ENCODE data around the gene TGFA. TPM values are rescaled to one million over a fixed set of nuclear protein-coding genes. Genes with fewer than 3 reads are reported as not detected.
A peak's percentile ranks its signal among the peaks of the same experiment; 100 is the strongest.

Gene TGFA
- total RNA-seq, 1 experiment from 2014 or later: 22.5 TPM

DNA sequence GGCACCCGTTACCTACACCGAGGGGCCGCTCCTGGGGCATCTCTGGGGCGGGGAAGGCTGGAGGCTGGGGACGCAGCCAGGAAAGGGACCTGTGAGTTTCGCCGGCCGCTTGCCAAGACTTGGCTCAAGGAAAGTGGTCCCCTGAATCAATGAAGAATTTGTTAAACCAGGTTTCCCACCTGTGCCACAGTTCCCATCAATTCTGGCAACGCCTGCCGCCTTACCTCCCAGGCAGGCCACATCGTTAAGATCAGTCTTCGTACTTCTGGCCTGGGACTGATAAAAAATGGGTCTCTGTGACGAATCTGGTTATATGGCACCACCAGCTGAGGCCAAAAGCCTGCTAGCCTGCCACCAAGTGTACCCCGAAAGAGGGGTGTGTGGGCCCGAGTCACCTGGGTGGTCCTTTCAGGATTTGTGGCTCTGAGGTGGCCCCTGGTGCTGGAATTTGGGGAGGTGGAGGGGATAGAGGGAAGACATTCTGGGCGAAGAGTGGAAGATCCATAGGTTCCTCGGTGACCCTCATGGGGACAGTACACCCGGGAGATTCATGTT, 789 bp upstream of the TGFA start:
- Mint-ChIP-seq H3K36me3 (ENCODE audit: insufficient read depth, unreplicated experiment) (no peaks in the 10 kb centered on the region), H3K27me3 (ENCODE audit: insufficient read depth, unreplicated experiment) (no peaks in the 10 kb centered on the region), H3K9me3 (ENCODE audit: unreplicated experiment) (no peaks in the 10 kb centered on the region), H3K4me1 (ENCODE audit: insufficient read depth, unreplicated experiment) (peaks cover 15% of the 10 kb centered on the region), H3K27ac (ENCODE audit: low read depth, unreplicated experiment) (peak overlapping the region; percentile 5), H3K4me3 (ENCODE audit: unreplicated experiment) (peak overlapping the region; percentile 93)
- TSS peak; percentile 78 for BruUV-seq (replicated peaks)
- POLR2A ChIA-PET: interaction anchor here (0.7 to 6.4 kb wide), 13 partner anchors 10 to 306 kb away, joined by 3 to 73 read pairs (median 12); partner anchors contain the start of gene SNRPG
- intact Hi-C loops (cut with micrococcal nuclease): loop anchor here (1.0 to 5.0 kb wide), 2 partner anchors 63 to 67 kb away; no protein-coding TSS in a partner anchor
- TF ChIP-seq, protein P1, sequence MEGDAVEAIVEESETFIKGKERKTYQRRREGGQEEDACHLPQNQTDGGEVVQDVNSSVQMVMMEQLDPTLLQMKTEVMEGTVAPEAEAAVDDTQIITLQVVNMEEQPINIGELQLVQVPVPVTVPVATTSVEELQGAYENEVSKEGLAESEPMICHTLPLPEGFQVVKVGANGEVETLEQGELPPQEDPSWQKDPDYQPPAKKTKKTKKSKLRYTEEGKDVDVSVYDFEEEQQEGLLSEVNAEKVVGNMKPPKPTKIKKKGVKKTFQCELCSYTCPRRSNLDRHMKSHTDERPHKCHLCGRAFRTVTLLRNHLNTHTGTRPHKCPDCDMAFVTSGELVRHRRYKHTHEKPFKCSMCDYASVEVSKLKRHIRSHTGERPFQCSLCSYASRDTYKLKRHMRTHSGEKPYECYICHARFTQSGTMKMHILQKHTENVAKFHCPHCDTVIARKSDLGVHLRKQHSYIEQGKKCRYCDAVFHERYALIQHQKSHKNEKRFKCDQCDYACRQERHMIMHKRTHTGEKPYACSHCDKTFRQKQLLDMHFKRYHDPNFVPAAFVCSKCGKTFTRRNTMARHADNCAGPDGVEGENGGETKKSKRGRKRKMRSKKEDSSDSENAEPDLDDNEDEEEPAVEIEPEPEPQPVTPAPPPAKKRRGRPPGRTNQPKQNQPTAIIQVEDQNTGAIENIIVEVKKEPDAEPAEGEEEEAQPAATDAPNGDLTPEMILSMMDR (IDR thresholded peaks at IDR 0.05; ENCODE audit: unreplicated experiment): no peak
- DNase-seq (ENCODE audit: unreplicated experiment): no peak
- CTCF ChIA-PET: interaction anchor here (0.6 to 11.6 kb wide), 7 partner anchors 12 to 251 kb away, joined by 3 to 90 read pairs (median 15); no protein-coding TSS in a partner anchor

DNA sequence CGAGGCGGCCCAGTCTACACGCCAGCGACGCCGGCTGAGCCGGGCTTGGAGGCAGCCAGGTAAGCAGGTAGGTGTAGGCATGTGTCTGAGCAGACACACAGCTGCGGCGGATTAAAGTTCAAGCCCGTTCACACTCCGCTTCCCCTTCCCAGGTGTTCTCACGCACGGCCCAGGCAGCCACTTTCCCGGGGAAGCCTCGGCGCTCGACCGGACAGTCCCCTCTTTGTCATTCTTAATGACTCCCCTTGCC, 367 bp downstream of the TGFA start:
- BruUV-seq (replicated peaks): TSS peak; percentile 56
- TF ChIP-seq, protein P1 (IDR thresholded peaks at IDR 0.05; ENCODE audit: unreplicated experiment): no peak
- ChIA-PET CTCF (interaction anchor here (0.7 to 11.6 kb wide), 19 partner anchors 9 to 250 kb away, joined by 3 to 90 read pairs (median 4); no protein-coding TSS in a partner anchor), POLR2A (interaction anchor here (0.7 to 6.4 kb wide), 20 partner anchors 9 to 295 kb away, joined by 3 to 73 read pairs (median 10); partner anchors contain the start of genes PCYOX1 and SNRPG)
- Mint-ChIP-seq H3K4me3 (ENCODE audit: unreplicated experiment) (peak overlapping the region; percentile 93), H3K4me1 (ENCODE audit: insufficient read depth, unreplicated experiment) (peaks cover 15% of the 10 kb centered on the region), H3K36me3 (ENCODE audit: insufficient read depth, unreplicated experiment) (no peaks in the 10 kb centered on the region), H3K27me3 (ENCODE audit: insufficient read depth, unreplicated experiment) (no peaks in the 10 kb centered on the region), H3K9me3 (ENCODE audit: unreplicated experiment) (no peaks in the 10 kb centered on the region), H3K27ac (ENCODE audit: low read depth, unreplicated experiment) (peak overlapping the region; percentile 83)
- DNase-seq (ENCODE audit: unreplicated experiment): peak; percentile 57
- intact Hi-C loops (cut with micrococcal nuclease): loop anchor here (1.0 to 5.0 kb wide), 4 partner anchors 12 to 249 kb away; no protein-coding TSS in a partner anchor

DNA sequence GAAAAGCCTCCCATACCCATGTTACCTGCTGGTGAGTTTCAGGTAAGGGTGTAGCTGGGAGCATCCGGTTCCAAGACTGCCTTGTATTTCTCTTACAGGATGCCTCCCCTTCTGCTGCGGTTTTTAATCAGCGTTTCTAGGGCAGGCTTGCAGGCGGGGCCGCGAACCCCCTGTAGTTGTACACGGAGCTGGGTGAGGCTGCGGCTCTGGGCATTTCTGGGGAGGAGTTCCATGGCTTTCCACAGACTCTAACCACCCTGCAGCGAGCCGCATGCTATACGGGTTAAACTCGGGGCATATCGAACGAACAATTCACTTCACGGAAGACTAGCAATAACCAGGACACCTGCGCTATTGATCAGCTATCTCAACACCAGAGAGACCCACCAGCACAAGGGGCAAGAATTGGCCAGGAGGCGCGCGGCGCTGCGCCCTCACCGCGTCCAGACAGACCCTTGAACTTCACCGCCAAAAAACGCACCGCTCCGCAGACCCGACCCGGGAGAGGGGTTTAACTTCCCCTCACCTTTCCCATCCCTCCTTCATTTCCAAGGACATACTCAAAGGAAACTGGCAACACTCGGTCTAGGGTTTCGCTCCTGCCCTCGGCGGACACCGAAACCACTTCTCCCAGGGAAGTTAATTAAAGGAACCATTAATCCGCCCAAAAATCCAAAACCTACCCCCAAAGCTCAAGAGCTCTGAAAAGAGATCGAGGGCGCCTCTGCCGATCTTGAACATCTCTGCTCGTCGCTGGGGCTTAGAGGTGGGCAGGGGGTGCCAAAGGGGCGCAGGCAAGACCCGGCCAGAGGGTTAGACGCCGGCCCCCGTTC, 909 bp downstream of the TGFA start:
- Mint-ChIP-seq H3K27me3 (ENCODE audit: insufficient read depth, unreplicated experiment) (no peaks in the 10 kb centered on the region), H3K4me1 (ENCODE audit: insufficient read depth, unreplicated experiment) (peaks cover 15% of the 10 kb centered on the region), H3K9me3 (ENCODE audit: unreplicated experiment) (no peaks in the 10 kb centered on the region), H3K4me3 (ENCODE audit: unreplicated experiment) (peak overlapping the region; percentile 93), H3K36me3 (ENCODE audit: insufficient read depth, unreplicated experiment) (no peaks in the 10 kb centered on the region), H3K27ac (ENCODE audit: low read depth, unreplicated experiment) (peak overlapping the region; percentile 83)
- POLR2A ChIA-PET: interaction anchor here (0.7 to 6.4 kb wide), 27 partner anchors 9 to 295 kb away, joined by 3 to 73 read pairs (median 4); partner anchors contain the start of genes PCYOX1 and SNRPG
- peak; percentile 39 for DNase-seq (ENCODE audit: unreplicated experiment)
- TF ChIP-seq, protein P1 (IDR thresholded peaks at IDR 0.05; ENCODE audit: unreplicated experiment): no peak
- BruUV-seq (replicated peaks): no TSS peak
- intact Hi-C loops (cut with micrococcal nuclease): loop anchor here (1.0 to 5.0 kb wide), 4 partner anchors 11 to 248 kb away; no protein-coding TSS in a partner anchor
- CTCF ChIA-PET: interaction anchor here (0.7 to 11.6 kb wide), 18 partner anchors 8 to 249 kb away, joined by 3 to 90 read pairs (median 4); no protein-coding TSS in a partner anchor

DNA sequence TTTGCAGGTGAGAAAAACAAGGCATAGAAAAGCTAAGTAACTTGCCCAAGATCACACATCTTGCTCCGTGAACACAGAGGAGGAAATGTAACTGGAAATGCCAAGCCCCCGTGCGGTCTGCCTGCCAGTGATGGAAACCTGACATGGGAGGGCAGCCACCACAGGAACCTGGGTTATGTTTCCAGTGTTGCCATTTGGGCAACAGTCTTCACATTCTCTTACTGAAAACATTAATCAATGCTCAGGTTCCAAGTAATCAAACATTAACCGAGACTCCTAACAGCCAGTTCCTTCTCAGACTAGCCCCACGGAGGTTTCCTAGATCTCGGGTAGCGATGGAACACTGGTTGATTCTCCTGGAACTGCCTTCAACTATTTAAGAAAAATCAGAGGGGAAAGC, 2.5 kb downstream of the TGFA start:
- Mint-ChIP-seq H3K27ac (ENCODE audit: low read depth, unreplicated experiment) (no peak overlapping the region), H3K27me3 (ENCODE audit: insufficient read depth, unreplicated experiment) (no peaks in the 10 kb centered on the region), H3K36me3 (ENCODE audit: insufficient read depth, unreplicated experiment) (no peaks in the 10 kb centered on the region), H3K4me3 (ENCODE audit: unreplicated experiment) (peak overlapping the region; percentile 93), H3K9me3 (ENCODE audit: unreplicated experiment) (no peaks in the 10 kb centered on the region), H3K4me1 (ENCODE audit: insufficient read depth, unreplicated experiment) (peaks cover 15% of the 10 kb centered on the region)
- DNase-seq (ENCODE audit: unreplicated experiment): no peak
- intact Hi-C loops (cut with micrococcal nuclease): loop anchor here (5.0 kb wide), 1 partner anchor 64 kb away; no protein-coding TSS in a partner anchor
- CTCF ChIA-PET: interaction anchor here (0.6 to 11.6 kb wide), 10 partner anchors 9 to 258 kb away, joined by 3 to 90 read pairs (median 4); partner anchors contain the start of gene SNRPG
- TF ChIP-seq, protein P1 (IDR thresholded peaks at IDR 0.05; ENCODE audit: unreplicated experiment): no peak
- BruUV-seq (replicated peaks): no TSS peak
- POLR2A ChIA-PET: interaction anchor here (0.6 to 6.4 kb wide), 16 partner anchors 10 to 637 kb away, joined by 3 to 73 read pairs (median 9); partner anchors contain the start of genes FAM136A and SNRPG

All from MCF 10A (cell line).